ENCODE data around the gene TOP2A. TPM values are rescaled to one million over a fixed set of nuclear protein-coding genes. Genes with fewer than 3 reads are reported as not detected.

Gene TOP2A
- total and polyA plus RNA-seq, 9 of the 15 experiments (the other 6 are each of a cell fraction or from before 2014, with no cell fraction given): 133 to 347 (median 259) TPM

- ATAC-seq: peak; percentile 82
- Histone ChIP-seq H3K79me2 (ENCODE audit: control insufficient read depth, insufficient read depth, low read length) (peaks cover 41% of the 10 kb centered on the region), H3K36me3 (ENCODE audit: control insufficient read depth, insufficient read depth, low read length) (peaks cover 32% of the 10 kb centered on the region; the same call in 2 of the 3 replicates), H2AFZ (ENCODE audit: low read depth, low read length) (peak overlapping the region; percentile 62), H3K4me1 (replicated peaks in 1 of 2; ENCODE audit: control insufficient read depth in 2 of 2, insufficient read depth in 2 of 2, low read length in 2 of 2) (peaks cover 36 to 56% of the 10 kb centered on the region in 2 experiments), H3K4me2 (ENCODE audit: insufficient read depth, low read length) (peak overlapping the region; percentile 83), H3K9me1 (ENCODE audit: control insufficient read depth, insufficient read depth, low read length) (no peaks in the 10 kb centered on the region), H3K27ac (ENCODE audit: extremely low read depth, low read depth, low read length) (peak overlapping the region; percentile 91), H3K27me3 (ENCODE audit: control insufficient read depth in 2 of 2, insufficient read depth in 2 of 2, low read length in 2 of 2) (no peaks in the 10 kb centered on the region), H4K20me1 (replicated peaks; ENCODE audit: control insufficient read depth, insufficient read depth, low read length) (no peaks in the 10 kb centered on the region; the same call in 1 of the 2 replicates), H3K9me3 (replicated peaks; ENCODE audit: control insufficient read depth, insufficient read depth, low read depth, low read length) (no peaks in the 10 kb centered on the region), H3K9ac (ENCODE audit: insufficient read depth in 1 of 2, low read depth in 2 of 2, low read length in 2 of 2) (peak overlapping the region; percentile 70 to 89), H3K4me3 (peak overlapping the region; percentile 60)
- TSS peak; percentile 72 for BruUV-seq (replicated peaks)
- peak; percentile 76 to 92 (median 80) for DNase-seq (ENCODE audit: extremely low read depth in 1 of 4, low spot score in 3 of 4)
- CTCF ChIA-PET (ENCODE audit: low intra/inter-chr PET ratio): interaction anchor here (0.7 kb wide), 1 partner anchor 154 kb away, joined by 4 read pairs; no protein-coding TSS in a partner anchor
- intact Hi-C loops (cut with micrococcal nuclease) (loop anchor here (5.0 kb wide), 1 partner anchor 34 kb away; the partner anchor contains the start of gene RARA), in situ Hi-C loops (cut with MboI) (no loop called here)
- WGBS (ENCODE audit: insufficient coverage, low coverage, missing lambda C conversion rate): 19% methylated on average over 24 of the region's 55 CpGs
- FAIRE-seq: peak; percentile 84
- POLR2A ChIA-PET: interaction anchor here (0.5 to 1.6 kb wide), 6 partner anchors 9 to 195 kb away, joined by 3 to 7 read pairs (median 4); no protein-coding TSS in a partner anchor
- TF ChIP-seq PHF21A (IDR thresholded peaks at IDR 0.05; ENCODE audit: borderline replicate concordance, low read depth) (no peak), ZBTB12 (CRISPR knock-in tag; IDR thresholded peaks at IDR 0.05) (peak; percentile 81), ZKSCAN8 (CRISPR knock-in tag; IDR thresholded peaks at IDR 0.05) (no peak), ZBTB7A (IDR thresholded peaks at IDR 0.05; ENCODE audit: borderline replicate concordance, control insufficient read depth, low read depth, low read length) (peak; percentile 60; the same call in 1 of the 2 replicates), CCNT2 (IDR thresholded peaks at IDR 0.05; ENCODE audit: borderline replicate concordance, extremely low read depth, insufficient read length, low read depth, low read length) (peak; percentile 66), THAP12 (CRISPR knock-in tag; IDR thresholded peaks at IDR 0.05) (no peak), ZSCAN29 (IDR thresholded peaks at IDR 0.05) (no peak), DLX4 (CRISPR knock-in tag; IDR thresholded peaks at IDR 0.05) (no peak)
Measured at GRCh38 chr17:40340880-40341807, 76.6 kb downstream of the TOP2A start.
